Posterior cingulate gyrus (tissue), 11 donors: ENCODE results near the gene AP1B1.

ENCODE experiments used
- DNase-seq, 10 donors: peaks; one replicate each; pipeline versions ENCODE4 v3.0.0 to v3.0.0-alpha.2; 2020 to 2021; ENCODE audit warnings: mixed read lengths in 3 of 10
- intact Hi-C: fragments of 100-400 bp; cut with DNase I; formaldehyde crosslinking; loops from one replicate; pipeline ENCODE4 v1.15.1; 2023

The AP1B1 gene

DNA sequence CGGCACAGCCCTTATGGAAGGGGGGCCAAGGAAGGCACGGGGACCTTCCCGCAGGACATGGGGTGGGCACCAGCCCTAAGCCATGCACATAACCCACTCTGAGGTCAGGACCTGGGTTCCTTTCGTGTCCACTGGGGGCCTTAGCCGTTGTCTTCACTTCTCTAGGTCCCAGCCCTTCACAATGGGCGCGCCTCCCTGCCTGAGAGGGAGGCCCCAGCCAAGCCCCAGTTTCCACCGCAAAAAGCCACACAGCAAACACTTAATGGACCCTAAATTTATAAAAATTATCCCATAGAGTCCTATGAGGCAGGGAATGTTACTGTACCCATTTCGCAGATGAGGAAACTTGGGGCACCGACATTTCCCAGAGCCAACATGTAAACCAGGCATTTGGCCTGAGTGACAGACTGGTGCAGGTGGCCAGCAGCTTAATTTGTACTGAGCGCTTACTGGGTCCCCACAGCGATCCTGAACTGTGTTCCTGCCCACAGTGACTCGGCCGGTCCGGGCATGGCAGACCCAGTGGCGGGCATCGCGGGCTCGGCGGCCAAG lies 80.7 kb downstream of the AP1B1 start:
- intact Hi-C loops, result loop anchor here (5.0 to 10.0 kb wide), 2 partner anchors 40 to 77 kb away; partner anchors contain the start of genes AP1B1, EWSR1 and RHBDD3
- peak in 1 of 10 donors; percentile 80 for DNase-seq

DNA sequence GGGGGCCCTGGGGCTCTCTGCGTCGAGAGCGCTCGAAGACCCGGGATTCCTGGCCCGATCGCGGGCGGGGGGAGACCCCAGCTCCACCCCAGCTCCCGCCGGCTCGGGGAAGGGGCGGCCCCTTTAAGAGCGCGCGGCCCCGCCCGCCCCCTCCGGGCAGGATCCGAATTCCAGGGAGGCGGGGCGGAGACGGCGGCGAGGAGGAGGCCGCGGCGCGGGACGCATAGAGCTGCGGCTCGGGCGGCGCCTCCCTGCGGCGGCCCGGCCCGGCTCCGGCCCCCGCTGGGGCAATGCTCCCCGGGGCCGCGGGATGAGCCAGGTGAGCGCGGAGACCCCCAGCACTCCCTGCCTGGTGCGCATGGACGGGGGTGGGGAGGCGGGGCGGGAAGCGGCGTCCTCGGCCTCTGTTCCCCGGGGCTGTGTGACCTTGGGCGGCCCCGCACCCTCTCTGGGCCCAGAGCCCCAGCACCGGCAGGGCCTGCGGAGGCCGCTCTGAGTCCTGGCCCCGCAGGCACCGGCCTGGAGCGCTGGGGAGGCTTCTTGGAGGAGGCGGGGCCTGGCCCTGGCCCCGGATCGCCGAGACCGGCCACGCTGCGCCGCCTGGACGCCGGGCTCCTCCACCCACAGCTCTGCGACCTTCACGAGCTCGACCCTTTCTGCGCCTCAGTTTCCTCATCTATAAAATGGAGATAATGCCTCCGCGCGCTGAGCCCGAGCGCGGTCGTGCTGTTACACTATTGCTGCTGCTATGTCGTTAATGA lies 81.4 kb downstream of the AP1B1 start:
- DNase-seq, result peak; percentile 51 to 97 (median 76)
- intact Hi-C loops, result loop anchor here (5.0 to 10.0 kb wide), 2 partner anchors 40 to 78 kb away; partner anchors contain the start of genes AP1B1, EWSR1 and RHBDD3

- intact Hi-C loops, result loop anchor here (5.0 to 10.0 kb wide), 2 partner anchors 39 to 78 kb away; partner anchors contain the start of genes AP1B1, EWSR1 and RHBDD3
- DNase-seq, result peak; percentile 70 to 97 (median 80)
Observed at GRCh38 chr22:29306175-29306834, 82.1 kb downstream of the AP1B1 start, which contains the start of gene GAS2L1. TSS of gene GAS2L1 (plus strand) at chr22:29306650. CDS start at chr22:29308106, 1,456 bp downstream.

DNA sequence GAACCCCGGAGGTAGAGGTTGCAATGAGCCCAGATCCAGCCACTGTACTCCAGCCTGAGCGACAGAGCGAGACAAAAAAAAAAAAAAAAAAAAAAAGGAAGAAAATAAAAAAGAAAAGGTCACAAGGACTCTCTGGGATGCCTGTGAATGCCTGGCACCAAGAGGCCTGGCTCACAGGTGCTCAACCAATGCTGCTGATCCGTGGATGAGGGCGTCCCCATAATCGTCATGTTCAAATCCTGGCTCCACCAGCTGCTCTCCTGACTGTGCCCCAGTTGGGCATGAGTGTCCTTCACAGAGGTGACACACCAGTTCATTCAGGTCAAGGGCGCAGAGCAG lies 82.6 kb downstream of the AP1B1 start:
- intact Hi-C loops, result loop anchor here (5.0 to 10.0 kb wide), 2 partner anchors 39 to 79 kb away; partner anchors contain the start of genes AP1B1, EWSR1 and RHBDD3
- DNase-seq, result no peak

DNA sequence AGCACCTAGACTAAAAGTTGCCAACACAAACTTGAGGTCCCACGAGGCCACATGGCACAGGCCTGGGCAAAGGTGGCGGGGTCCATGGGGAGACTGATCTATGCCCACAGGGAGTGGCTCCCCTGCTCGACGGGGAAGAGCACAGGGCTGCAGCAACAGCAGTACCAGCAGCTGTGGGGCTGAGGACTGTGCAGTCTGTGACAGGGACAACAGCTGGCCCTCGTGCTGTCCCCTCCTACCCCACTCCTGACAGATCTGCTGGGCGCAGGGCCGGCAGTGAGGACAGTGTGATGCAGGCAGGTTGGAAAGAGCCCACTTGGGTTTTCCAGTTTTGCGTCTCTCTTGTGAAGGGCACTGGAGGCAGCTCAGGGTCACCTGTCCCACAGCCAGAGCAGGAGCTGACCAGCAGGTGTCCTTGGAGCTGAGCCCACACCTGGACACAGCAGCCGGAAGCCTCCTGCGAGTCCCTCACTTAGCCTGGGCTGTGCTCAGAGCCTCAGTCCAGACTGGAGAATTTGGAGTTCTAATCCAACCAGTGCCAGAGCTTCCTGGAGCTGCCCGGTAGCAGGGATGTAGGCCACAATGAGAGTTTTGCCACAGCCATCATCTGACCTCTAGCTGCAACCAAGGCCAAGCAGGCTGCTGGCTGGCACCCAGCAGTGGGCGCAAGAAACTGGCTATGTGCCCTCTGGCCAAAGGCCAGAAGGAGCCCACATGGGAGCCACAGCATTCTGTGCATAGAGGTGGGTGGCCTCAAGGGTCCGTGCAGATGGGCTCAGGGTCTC lies 85.5 kb downstream of the AP1B1 start:
- intact Hi-C loops, result loop anchor here (10.0 kb wide), 1 partner anchor 82 kb away; the partner anchor contains the start of gene AP1B1
- peak in 2 of 10 donors; percentile 42 to 88 for DNase-seq

DNA sequence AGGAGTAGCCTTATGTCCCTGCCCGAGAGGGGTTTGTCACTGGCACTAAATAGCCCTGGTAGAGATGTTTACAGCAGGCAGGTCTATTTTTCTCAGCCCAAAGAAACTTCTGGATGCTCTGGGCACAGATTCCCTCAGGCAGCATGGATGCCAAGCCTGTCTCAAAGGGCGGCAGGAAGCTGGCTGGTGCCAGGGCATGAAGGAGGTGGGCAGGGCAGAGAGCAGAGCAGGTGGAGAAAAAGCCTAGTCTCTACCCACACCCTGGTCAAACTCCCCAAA lies 86.0 kb downstream of the AP1B1 start:
- DNase-seq, result no peak
- intact Hi-C loops, result loop anchor here (10.0 kb wide), 1 partner anchor 82 kb away; the partner anchor contains the start of gene AP1B1

GRCh38 chr22:29301716-29302401 lies 86.5 kb downstream of the AP1B1 start:
- intact Hi-C loops, result loop anchor here (10.0 kb wide), 1 partner anchor 83 kb away; the partner anchor contains the start of gene AP1B1
- DNase-seq, result peak in 1 of 10 donors; percentile 70

DNA sequence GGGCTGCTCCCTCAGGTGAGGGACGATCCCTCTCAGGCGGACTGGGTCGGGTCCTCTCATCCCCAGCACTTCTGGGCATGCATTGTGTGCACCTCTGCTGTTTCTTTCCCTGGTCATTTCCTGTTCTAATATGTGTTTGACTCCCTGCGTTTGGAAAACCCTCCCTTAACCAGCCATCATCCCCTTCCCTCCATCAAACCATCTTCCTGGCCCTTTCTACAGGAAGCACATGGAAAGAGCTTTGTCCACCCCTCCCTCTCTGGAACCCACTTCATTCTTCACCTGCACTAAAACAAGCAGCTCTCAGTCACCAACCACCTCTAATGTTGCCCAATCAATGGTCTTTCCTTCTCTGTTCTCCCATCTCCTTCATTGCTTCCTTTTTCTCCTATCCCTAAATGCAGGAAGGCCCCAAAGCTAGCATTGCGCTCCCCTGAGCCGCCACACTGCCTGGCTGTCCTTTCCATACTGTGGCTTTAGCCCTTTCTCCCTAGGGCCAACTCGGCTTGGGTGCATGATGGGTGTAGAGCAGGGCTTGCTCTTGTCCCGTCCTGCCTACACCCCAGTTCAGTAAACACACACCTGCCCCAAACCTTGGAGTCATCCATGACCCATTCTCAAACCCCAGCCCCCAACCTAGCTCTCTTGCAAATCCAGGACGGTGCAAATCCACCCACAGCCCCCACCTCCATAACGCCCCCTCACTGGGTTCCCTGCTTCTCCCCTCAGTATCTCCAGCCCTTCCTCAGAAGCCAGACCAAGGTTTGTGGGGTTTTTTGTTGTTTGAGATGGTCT lies 87.4 kb downstream of the AP1B1 start:
- intact Hi-C loops, result loop anchor here (10.0 kb wide), 1 partner anchor 84 kb away; the partner anchor contains the start of gene AP1B1
- peak in 1 of 10 donors; percentile 67 for DNase-seq

DNA sequence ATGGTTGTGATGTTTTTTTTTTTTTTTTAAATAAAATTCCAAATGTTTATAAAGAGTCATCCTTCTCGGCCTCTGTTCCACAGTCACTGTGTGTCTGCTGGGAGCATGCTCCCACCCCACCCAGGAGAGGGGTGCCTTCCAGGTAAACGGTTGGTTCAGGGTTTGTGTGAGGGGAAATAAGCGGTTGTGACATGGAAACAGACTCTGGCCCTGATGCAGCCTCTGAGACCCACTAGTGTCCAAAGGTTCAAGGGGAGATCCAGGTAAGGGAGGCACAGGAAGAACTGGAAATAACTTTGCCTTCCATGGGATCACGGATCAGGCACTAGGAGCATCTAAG lies 87.9 kb downstream of the AP1B1 start:
- peak in 1 of 10 donors; percentile 28 for DNase-seq

DNA sequence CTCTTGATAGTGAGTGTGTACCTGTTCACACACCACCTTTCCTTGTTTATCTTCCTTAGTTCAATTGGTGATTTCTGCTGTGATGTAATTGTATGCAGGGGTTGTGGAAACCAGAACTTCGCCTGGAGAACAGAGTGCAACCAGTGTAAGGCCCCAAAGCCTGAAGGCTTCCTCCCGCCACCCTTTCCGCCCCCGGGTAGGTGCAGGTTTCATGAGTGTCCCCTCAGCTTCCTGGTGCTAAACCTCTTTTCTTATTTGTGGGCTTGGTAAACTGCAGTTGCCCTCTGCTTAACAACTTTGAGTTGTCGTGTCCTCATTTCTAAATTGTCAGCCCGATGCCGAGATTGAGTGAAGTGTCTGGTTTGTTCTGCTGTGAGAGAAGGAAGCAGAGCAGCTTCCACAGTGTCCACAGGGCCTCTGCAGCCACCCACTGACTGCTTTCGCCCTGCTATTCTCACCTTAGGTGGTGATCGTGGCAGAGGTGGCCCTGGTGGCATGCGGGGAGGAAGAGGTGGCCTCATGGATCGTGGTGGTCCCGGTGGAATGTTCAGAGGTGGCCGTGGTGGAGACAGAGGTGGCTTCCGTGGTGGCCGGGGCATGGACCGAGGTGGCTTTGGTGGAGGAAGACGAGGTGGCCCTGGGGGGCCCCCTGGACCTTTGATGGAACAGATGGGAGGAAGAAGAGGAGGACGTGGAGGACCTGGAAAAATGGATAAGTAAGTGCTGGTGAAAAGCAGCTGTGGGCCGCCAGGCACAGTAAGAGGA lies 89.1 kb downstream of the AP1B1 start:
- peak in 1 of 10 donors; percentile 83 for DNase-seq
- intact Hi-C loops, result no loop called here

More for the DNA sequence above, 87.9 kb downstream of the AP1B1 start:
- intact Hi-C loops, result loop anchor here (10.0 kb wide), 1 partner anchor 84 kb away; the partner anchor contains the start of gene AP1B1

DNA sequence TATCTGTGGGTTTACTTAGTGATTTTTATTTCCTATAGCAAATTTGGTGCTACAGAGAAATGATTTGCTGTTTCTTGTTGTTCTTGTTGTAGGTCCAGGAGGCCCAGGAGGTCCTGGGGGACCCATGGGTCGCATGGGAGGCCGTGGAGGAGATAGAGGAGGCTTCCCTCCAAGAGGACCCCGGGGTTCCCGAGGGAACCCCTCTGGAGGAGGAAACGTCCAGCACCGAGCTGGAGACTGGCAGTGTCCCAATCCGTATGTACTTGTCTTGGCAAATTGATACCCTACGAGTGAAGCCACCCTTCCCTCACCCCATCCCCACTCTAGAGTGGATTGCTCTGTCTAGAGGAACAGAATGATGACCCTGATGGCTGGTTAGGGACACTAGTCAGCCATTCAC lies 89.7 kb downstream of the AP1B1 start:
- DNase-seq, result no peak
- intact Hi-C loops, result no loop called here

DNA sequence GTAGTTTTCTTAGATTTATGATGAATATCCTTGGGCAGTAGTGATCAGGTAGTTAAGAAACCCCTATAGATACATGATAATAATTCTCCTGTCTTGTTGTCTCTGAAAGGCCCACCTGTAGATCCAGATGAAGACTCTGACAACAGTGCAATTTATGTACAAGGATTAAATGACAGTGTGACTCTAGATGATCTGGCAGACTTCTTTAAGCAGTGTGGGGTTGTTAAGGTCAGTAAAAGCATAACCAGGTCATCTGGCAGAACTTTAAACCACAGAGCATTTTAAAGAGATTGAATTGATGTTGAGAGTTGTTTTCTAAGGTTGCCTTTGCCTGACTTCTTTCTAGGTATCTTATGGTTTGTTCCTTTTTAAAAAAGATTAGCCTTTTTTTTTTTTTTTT lies 96.0 kb downstream of the AP1B1 start:
- DNase-seq, result no peak
- intact Hi-C loops, result no loop called here

- intact Hi-C loops, result no loop called here
- DNase-seq, result peak in 2 of 10 donors; percentile 60 to 77
Observed at GRCh38 chr22:29291215-29291614, 97.2 kb downstream of the AP1B1 start.

DNA sequence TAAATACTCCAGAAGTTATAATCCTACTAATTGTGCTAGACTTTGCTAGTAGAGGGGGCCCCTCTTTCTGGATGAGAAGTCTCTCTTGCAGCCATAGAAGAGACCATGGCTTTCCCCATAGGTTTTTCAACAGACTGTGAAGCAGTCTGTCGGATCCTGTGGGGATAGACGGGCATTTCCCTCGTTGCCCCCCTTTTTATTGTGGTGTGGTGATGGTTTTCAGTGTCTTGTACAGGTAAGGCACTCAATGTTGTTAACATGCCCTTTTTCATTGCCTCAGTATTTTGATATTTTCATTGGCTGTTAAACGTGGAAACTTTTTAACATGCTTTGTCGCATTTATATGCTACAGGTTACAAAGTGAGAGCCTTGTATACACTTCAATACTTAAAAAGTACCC lies 98.3 kb downstream of the AP1B1 start:
- intact Hi-C loops, result no loop called here
- no peak for DNase-seq

- no peak for DNase-seq
- intact Hi-C loops, result no loop called here
Observed at GRCh38 chr22:29288837-29289236, 99.5 kb downstream of the AP1B1 start.

DNA sequence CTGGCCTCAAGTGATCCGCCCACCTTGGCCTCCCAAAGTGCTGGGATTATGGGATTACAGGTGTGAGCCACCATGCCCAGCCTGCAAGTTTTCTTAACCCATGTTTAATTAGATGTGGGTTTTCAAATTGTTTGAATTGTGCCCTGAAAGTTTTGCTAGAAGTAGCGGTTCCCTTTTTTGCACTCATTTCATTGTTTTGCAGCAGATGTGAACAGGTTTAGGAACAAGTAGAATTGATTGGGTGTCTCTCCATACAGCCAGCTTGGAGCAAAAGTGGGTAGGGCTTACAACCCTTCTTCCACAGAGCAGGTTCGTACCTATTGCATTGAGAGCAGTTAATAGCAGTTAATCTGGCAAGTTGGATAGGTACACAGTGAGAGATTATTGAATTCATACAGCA lies 104.2 kb downstream of the AP1B1 start:
- intact Hi-C loops, result no loop called here
- DNase-seq, result no peak

DNA sequence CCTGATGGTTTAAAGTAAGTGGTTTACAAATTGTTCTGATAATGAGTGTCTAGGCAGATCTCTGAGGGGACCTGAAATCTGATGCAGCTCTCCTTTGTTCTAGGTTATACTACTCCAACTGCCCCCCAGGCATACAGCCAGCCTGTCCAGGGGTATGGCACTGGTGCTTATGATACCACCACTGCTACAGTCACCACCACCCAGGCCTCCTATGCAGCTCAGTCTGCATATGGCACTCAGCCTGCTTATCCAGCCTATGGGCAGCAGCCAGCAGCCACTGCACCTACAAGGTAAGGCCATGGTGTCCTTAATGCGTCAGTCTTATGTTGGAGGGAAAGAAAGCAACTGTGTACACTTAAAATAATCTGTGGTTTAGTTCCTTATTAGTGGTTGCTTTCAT lies 110.4 kb downstream of the AP1B1 start:
- DNase-seq, result no peak
- intact Hi-C loops, result no loop called here
